ENCODE measurements around the gene MCOLN2. TPM values are rescaled to one million over a fixed set of nuclear protein-coding genes. Genes with fewer than 3 reads are reported as not detected.
"Not testable (repeated sequence)": the region's sequence is repeated elsewhere in the genome, so short reads cannot be mapped to it uniquely, and the experiment has no call there.

The MCOLN2 gene
- total RNA-seq, 1 donor, result 1.1 TPM

- TF ChIP-seq CTCF (IDR thresholded peaks at IDR 0.05; ENCODE audit: insufficient read depth, low read length), result no peak
- no peak for DNase-seq (ENCODE audit: low read depth)
- H3K4me3 ChIP-seq (ENCODE audit: low read depth, low read length), result no peak overlapping the region
Measured at GRCh38 chr1:85001742-85002141, 4.8 kb upstream of the MCOLN2 start.

- DNase-seq (ENCODE audit: low read depth), result no peak
- no peak overlapping the region for H3K4me3 ChIP-seq (ENCODE audit: low read depth, low read length)
- TF ChIP-seq CTCF (IDR thresholded peaks at IDR 0.05; ENCODE audit: insufficient read depth, low read length), result no peak
Measured at GRCh38 chr1:84998642-84999280, 1.8 kb upstream of the MCOLN2 start.

GRCh38 chr1:84997667-84998600 is 1.0 kb upstream of the MCOLN2 start:
- no peak for TF ChIP-seq CTCF (IDR thresholded peaks at IDR 0.05; ENCODE audit: insufficient read depth, low read length)
- peak overlapping the region; percentile 72 for H3K4me3 ChIP-seq (ENCODE audit: low read depth, low read length)
- peak; percentile 9 for DNase-seq (ENCODE audit: low read depth)

- DNase-seq (ENCODE audit: low read depth), result no peak
- H3K4me3 ChIP-seq (ENCODE audit: low read depth, low read length), result no peak overlapping the region
- TF ChIP-seq CTCF (IDR thresholded peaks at IDR 0.05; ENCODE audit: insufficient read depth, low read length), result no peak
Measured at GRCh38 chr1:84995484-84996334, 1.2 kb downstream of the MCOLN2 start.

GRCh38 chr1:84991097-84991920 is 5.6 kb downstream of the MCOLN2 start:
- DNase-seq (ENCODE audit: low read depth), result no peak
- no peak overlapping the region for H3K4me3 ChIP-seq (ENCODE audit: low read depth, low read length)
- TF ChIP-seq CTCF (IDR thresholded peaks at IDR 0.05; ENCODE audit: insufficient read depth, low read length), result no peak

GRCh38 chr1:84988588-84988987 is 8.3 kb downstream of the MCOLN2 start:
- H3K4me3 ChIP-seq (ENCODE audit: low read depth, low read length), result no peak overlapping the region
- no peak for TF ChIP-seq CTCF (IDR thresholded peaks at IDR 0.05; ENCODE audit: insufficient read depth, low read length)
- DNase-seq (ENCODE audit: low read depth), result no peak

- DNase-seq (ENCODE audit: low read depth); H3K4me3 ChIP-seq (ENCODE audit: low read depth, low read length): not testable (repeated sequence)
Measured at GRCh38 chr1:84986561-84986960, 10.4 kb downstream of the MCOLN2 start.

Measured in fibroblast of the aortic adventitia (primary cell).